ENCODE data around the gene ALLC.

Gene ALLC

DNA sequence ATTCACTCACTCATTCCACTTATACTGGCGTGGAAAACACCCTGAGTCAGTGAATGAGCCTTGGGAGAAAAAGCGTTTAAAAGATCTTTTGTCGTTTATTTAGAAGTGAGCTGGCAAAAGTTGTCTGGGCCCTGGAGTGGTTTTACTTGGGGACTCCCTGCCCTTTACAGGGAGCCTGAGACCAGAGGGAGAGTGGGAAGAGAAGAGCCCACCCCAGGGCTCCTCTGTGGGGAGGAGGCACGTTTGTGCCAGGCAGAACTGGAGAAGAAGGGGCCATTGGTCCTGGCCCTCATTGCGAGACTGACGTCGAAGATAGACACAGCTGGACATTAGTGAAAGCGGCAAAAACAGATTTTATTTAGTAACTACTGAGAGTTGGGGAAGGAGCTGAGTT lies 71.1 kb downstream of the ALLC start:
- no peak overlapping the region for H3K27ac ChIP-seq
- no peaks in the 10 kb centered on the region for H3K9me3 ChIP-seq (ENCODE audit: control insufficient read depth, low read length)
- H2AFZ ChIP-seq: no peak overlapping the region
- H3K4me3 ChIP-seq (ENCODE audit: low read depth, low read length): no peak overlapping the region
- H3K4me1 ChIP-seq: no peaks in the 10 kb centered on the region
- H3K4me2 ChIP-seq (ENCODE audit: low read length): no peak overlapping the region
- TF ChIP-seq, protein P1, sequence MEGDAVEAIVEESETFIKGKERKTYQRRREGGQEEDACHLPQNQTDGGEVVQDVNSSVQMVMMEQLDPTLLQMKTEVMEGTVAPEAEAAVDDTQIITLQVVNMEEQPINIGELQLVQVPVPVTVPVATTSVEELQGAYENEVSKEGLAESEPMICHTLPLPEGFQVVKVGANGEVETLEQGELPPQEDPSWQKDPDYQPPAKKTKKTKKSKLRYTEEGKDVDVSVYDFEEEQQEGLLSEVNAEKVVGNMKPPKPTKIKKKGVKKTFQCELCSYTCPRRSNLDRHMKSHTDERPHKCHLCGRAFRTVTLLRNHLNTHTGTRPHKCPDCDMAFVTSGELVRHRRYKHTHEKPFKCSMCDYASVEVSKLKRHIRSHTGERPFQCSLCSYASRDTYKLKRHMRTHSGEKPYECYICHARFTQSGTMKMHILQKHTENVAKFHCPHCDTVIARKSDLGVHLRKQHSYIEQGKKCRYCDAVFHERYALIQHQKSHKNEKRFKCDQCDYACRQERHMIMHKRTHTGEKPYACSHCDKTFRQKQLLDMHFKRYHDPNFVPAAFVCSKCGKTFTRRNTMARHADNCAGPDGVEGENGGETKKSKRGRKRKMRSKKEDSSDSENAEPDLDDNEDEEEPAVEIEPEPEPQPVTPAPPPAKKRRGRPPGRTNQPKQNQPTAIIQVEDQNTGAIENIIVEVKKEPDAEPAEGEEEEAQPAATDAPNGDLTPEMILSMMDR (IDR thresholded peaks at IDR 0.05): no peak
- no peak overlapping the region for H3K9ac ChIP-seq
- no peaks in the 10 kb centered on the region for H3K36me3 ChIP-seq (ENCODE audit: control insufficient read depth, insufficient read depth, low read length)
- H3K27me3 ChIP-seq (ENCODE audit: control insufficient read depth, insufficient read depth, low read length): no peaks in the 10 kb centered on the region
- no peaks in the 10 kb centered on the region for H3K79me2 ChIP-seq

DNA sequence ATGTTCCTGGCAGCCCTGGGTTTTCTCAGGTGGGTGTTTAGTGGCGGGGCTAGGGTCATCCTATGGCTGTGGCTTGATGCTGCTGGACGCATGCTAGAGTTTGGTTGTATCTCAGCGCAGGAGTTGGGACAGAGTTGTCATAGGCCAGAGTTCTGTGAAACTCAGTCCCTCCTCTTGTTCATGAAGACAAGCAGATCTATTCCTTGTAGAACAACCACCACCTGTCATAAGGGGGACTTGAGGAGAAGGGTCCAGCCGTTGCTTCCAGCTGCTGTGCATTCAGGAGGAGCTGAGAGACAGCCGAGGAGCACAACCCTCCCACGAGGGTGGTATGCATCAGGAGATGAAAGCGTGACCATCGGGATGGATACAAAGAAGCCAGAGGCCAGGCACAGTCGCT lies 71.8 kb downstream of the ALLC start:
- no peak overlapping the region for H2AFZ ChIP-seq
- H3K27ac ChIP-seq: no peak overlapping the region
- TF ChIP-seq, protein P1 (IDR thresholded peaks at IDR 0.05): no peak
- no peaks in the 10 kb centered on the region for H3K4me1 ChIP-seq
- H3K9me3 ChIP-seq (ENCODE audit: control insufficient read depth, low read length): no peaks in the 10 kb centered on the region
- H3K4me2 ChIP-seq (ENCODE audit: low read length): no peak overlapping the region
- H3K36me3 ChIP-seq (ENCODE audit: control insufficient read depth, insufficient read depth, low read length): no peaks in the 10 kb centered on the region
- H3K79me2 ChIP-seq: no peaks in the 10 kb centered on the region
- no peak overlapping the region for H3K4me3 ChIP-seq (ENCODE audit: low read depth, low read length)
- no peaks in the 10 kb centered on the region for H3K27me3 ChIP-seq (ENCODE audit: control insufficient read depth, insufficient read depth, low read length)
- no peak overlapping the region for H3K9ac ChIP-seq

DNA sequence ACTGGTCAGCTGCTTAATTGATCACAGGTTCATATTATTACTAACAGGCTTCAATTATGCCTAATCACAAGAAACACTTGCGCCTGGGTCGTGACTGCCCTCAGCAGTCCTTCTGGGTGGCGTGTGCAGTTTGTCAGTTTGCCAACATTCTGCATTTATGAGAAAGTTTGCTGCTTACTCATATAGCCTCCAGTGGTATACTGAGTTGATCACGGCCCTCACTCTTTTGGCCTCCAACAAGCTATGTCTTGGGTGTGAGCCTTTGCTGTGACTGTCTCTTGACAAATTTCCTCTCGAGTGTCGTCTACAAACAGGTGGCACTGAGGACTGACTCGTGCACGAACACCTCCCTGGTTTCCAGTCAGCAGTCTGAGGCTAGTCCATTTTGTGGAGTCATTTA lies 72.6 kb downstream of the ALLC start:
- H3K9ac ChIP-seq: no peak overlapping the region
- no peak overlapping the region for H3K27ac ChIP-seq
- H3K4me2 ChIP-seq (ENCODE audit: low read length): no peak overlapping the region
- no peaks in the 10 kb centered on the region for H3K27me3 ChIP-seq (ENCODE audit: control insufficient read depth, insufficient read depth, low read length)
- no peaks in the 10 kb centered on the region for H3K4me1 ChIP-seq
- no peaks in the 10 kb centered on the region for H3K36me3 ChIP-seq (ENCODE audit: control insufficient read depth, insufficient read depth, low read length)
- no peak overlapping the region for H3K4me3 ChIP-seq (ENCODE audit: low read depth, low read length)
- no peak overlapping the region for H2AFZ ChIP-seq
- no peaks in the 10 kb centered on the region for H3K9me3 ChIP-seq (ENCODE audit: control insufficient read depth, low read length)
- no peaks in the 10 kb centered on the region for H3K79me2 ChIP-seq
- TF ChIP-seq, protein P1 (IDR thresholded peaks at IDR 0.05): no peak

DNA sequence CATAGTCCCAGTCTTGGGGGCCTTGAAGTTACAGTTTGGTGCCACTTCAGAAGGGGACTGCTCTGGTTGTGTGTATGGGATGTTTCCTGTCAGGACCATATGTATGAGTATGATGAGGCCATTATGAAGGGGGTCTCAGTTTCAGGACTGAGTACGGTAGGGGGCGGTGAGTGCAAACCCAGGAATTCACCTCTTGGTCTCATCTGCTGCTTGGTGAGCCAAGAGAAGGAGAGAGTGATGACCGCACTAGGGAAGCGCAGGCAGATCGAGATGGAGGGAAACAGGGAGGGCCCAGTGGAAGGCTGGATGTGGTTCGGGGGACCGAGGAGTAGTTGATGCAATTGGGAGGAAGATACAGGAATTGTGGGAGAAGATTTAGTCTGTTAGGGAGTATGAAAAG lies 73.8 kb downstream of the ALLC start:
- H3K9me3 ChIP-seq (ENCODE audit: control insufficient read depth, low read length): no peaks in the 10 kb centered on the region
- no peaks in the 10 kb centered on the region for H3K27me3 ChIP-seq (ENCODE audit: control insufficient read depth, insufficient read depth, low read length)
- no peak overlapping the region for H3K27ac ChIP-seq
- no peak overlapping the region for H3K4me3 ChIP-seq (ENCODE audit: low read depth, low read length)
- no peaks in the 10 kb centered on the region for H3K36me3 ChIP-seq (ENCODE audit: control insufficient read depth, insufficient read depth, low read length)
- no peak overlapping the region for H2AFZ ChIP-seq
- no peak overlapping the region for H3K4me2 ChIP-seq (ENCODE audit: low read length)
- H3K9ac ChIP-seq: no peak overlapping the region
- TF ChIP-seq, protein P1 (IDR thresholded peaks at IDR 0.05): no peak
- H3K4me1 ChIP-seq: no peaks in the 10 kb centered on the region
- no peaks in the 10 kb centered on the region for H3K79me2 ChIP-seq

DNA sequence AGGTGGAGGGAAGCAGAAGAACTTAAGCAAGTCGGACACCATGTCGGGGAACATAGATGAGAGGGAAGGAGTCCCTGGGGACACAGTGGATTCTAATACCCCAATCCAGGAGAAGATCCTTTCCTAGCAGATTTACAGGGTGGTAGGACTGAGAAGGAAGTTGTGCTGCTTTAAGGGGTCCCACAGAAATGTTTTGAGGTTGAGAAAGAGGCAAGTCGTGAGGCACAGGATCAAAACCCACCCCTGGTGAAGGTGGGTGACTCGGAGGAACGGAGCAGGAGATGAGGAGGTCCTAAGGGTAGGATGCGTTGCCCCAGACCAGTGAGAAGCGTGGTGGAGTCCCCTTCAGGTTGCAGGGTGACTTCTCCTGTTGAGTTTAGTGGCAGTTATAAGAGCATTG lies 78.1 kb downstream of the ALLC start:
- H3K27ac ChIP-seq: no peak overlapping the region
- H3K9me3 ChIP-seq (ENCODE audit: control insufficient read depth, low read length): no peaks in the 10 kb centered on the region
- no peak overlapping the region for H3K4me2 ChIP-seq (ENCODE audit: low read length)
- H3K4me3 ChIP-seq (ENCODE audit: low read depth, low read length): no peak overlapping the region
- H3K36me3 ChIP-seq (ENCODE audit: control insufficient read depth, insufficient read depth, low read length): no peaks in the 10 kb centered on the region
- TF ChIP-seq, protein P1 (IDR thresholded peaks at IDR 0.05): no peak
- no peaks in the 10 kb centered on the region for H3K27me3 ChIP-seq (ENCODE audit: control insufficient read depth, insufficient read depth, low read length)
- H2AFZ ChIP-seq: no peak overlapping the region
- H3K4me1 ChIP-seq: no peaks in the 10 kb centered on the region
- H3K9ac ChIP-seq: no peak overlapping the region
- H3K79me2 ChIP-seq: no peaks in the 10 kb centered on the region

Data from parathyroid adenoma (tissue), 2 donors.